Endothelial cell of umbilical vein (primary cell): ENCODE results near the gene ID1. TPM values are rescaled to one million over a fixed set of nuclear protein-coding genes. Genes with fewer than 3 reads are reported as not detected.

Experiments used
- microRNA-seq: library from miRNA; unstranded; fragments of <30 nt; microRNA quantifications from one replicate; pipeline ENCODE4 v1.2.0, GENCODE V29; 2021; ENCODE audit warnings: borderline number of aligned reads, borderline replicate concordance
- polyA plus RNA-seq, 4 experiments: library from polyadenylated mRNA; depleted of rRNA in 3 of 4; stranded (reverse) in 3 of 4; unstranded in 1 of 4; fragments of >200 nt; gene quantifications; 2 replicates each; pipeline versions ENCODE4 v1.2.1 to v1.2.3, GENCODE V29; 2011 to 2012; ENCODE audit warnings: missing spikeins in 1 of 4
- small RNA-seq: library from RNA; depleted of rRNA; stranded (forward); fragments of <200 nt; gene quantifications from one replicate; pipeline ENCODE3, GENCODE V24; 2012; ENCODE audit warnings: low replicate concordance, low read depth; ENCODE audit not compliant: insufficient read depth, insufficient read length
- total RNA-seq: library from RNA; stranded (reverse); gene quantifications from 2 replicates; pipeline ENCODE4 v1.2.3, GENCODE V29; 2021

Gene ID1
- total and polyA plus RNA-seq, 2 donors (not counting 3 experiments of a cell fraction or from before 2014, with no cell fraction given) = 78.9 to 152 TPM

Small RNAs within 50 kb of the gene (microRNA-seq; reads per million reads assigned to microRNA genes)
- not detected for gene MIR3193

Small RNAs within 50 kb of the gene (small RNA-seq; reads per million reads assigned to genes)
- not detected for gene MIR3193

Other genes starting within 250 kb of the ID1 start
- gene DEFB118, start 236.7 kb upstream of the ID1 start, total RNA-seq = not detected in 2 replicates
- not detected in 2 replicates for gene DEFB118, start 236.7 kb upstream of the ID1 start, polyA plus RNA-seq
- gene DEFB119, start 214.7 kb upstream of the ID1 start, total RNA-seq = not detected in 2 replicates
- gene DEFB119, start 214.7 kb upstream of the ID1 start, polyA plus RNA-seq = not detected in 2 replicates
- gene DEFB121, start 199.1 kb upstream of the ID1 start, total RNA-seq = not detected in 2 replicates
- gene DEFB121, start 199.1 kb upstream of the ID1 start, polyA plus RNA-seq = not detected in 2 replicates
- gene DEFB123, start 164.7 kb upstream of the ID1 start, total RNA-seq = not detected in 2 replicates
- gene DEFB123, start 164.7 kb upstream of the ID1 start, polyA plus RNA-seq = not detected in 2 replicates
- gene DEFB124, start 130.2 kb upstream of the ID1 start, total RNA-seq = not detected in 2 replicates
- gene DEFB124, start 130.2 kb upstream of the ID1 start, polyA plus RNA-seq = not detected in 2 replicates
- gene REM1, start 130.0 kb upstream of the ID1 start, total RNA-seq = not detected in 2 replicates
- gene REM1, start 130.0 kb upstream of the ID1 start, polyA plus RNA-seq = 0.14 and 0.19 TPM in 2 replicates
- gene HM13, start 90.8 kb upstream of the ID1 start, total RNA-seq = 188 and 211 TPM in 2 replicates
- gene HM13, start 90.8 kb upstream of the ID1 start, polyA plus RNA-seq = 218 and 265 TPM in 2 replicates
- not detected in 2 replicates for gene COX4I2, start 32.6 kb downstream of the ID1 start, total RNA-seq
- not detected in 2 replicates for gene COX4I2, start 32.6 kb downstream of the ID1 start, polyA plus RNA-seq
- 101 and 105 TPM in 2 replicates for gene BCL2L1, start 117.6 kb downstream of the ID1 start, total RNA-seq
- 78.0 and 81.3 TPM in 2 replicates for gene BCL2L1, start 117.6 kb downstream of the ID1 start, polyA plus RNA-seq
- gene TPX2, start 134.0 kb downstream of the ID1 start, total RNA-seq = 112 and 114 TPM in 2 replicates
- 18.1 and 24.8 TPM in 2 replicates for gene TPX2, start 134.0 kb downstream of the ID1 start, polyA plus RNA-seq
- 2.7 and 3.2 TPM in 2 replicates for gene MYLK2, start 214.1 kb downstream of the ID1 start, total RNA-seq
- 2.6 and 3.7 TPM in 2 replicates for gene MYLK2, start 214.1 kb downstream of the ID1 start, polyA plus RNA-seq
- not detected in 2 replicates for gene FOXS1, start 240.3 kb downstream of the ID1 start, total RNA-seq
- 0.81 and 0.84 TPM in 2 replicates for gene FOXS1, start 240.3 kb downstream of the ID1 start, polyA plus RNA-seq